GM19238 (cell line): ENCODE measurements around the gene MIEF1.
"Not testable (repeated sequence)": the region's sequence is repeated elsewhere in the genome, so short reads cannot be mapped to it uniquely, and the experiment has no call there.

Experiments used
- DNase-seq: peaks from one replicate; pipeline ENCODE4 v3.0.0; 2011; ENCODE audit warnings: low spot score; ENCODE audit not compliant: insufficient read length

MIEF1 gene

GRCh38 chr22:39512026-39512425 lies 9.9 kb downstream of the MIEF1 start:
- no peak for DNase-seq

- no peak for DNase-seq
These were observed 11.7 kb downstream of the MIEF1 start for GRCh38 chr22:39513791-39514190.

DNA sequence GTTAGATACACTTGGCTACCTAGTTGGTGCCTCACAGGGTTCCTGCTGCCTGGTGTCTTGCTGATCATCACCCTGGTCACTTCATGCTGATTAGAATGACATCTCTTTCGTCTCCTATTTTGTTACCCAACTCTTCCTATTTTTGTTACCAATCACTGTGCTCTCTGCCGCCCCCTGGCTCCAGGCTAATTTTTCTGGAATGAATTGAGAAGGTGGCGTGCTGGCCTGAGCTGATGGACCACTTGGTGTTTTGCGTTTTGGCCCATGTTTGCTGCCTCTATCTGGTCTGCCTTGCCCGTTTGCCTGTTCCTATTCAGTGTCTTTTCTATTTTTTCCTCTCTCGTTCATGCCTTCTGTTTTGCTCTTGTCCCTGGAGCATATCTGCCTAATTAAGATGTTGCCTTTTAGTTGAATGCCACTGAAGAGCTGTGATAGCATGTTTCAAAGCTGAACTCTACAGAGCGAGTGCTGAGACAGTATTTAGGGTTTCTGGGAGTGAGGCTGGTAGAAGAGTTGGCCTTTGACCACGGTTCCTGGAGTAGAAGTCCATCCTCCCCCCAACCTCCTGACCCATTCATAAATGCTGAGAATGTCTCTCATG lies 12.4 kb downstream of the MIEF1 start:
- DNase-seq: no peak

DNA sequence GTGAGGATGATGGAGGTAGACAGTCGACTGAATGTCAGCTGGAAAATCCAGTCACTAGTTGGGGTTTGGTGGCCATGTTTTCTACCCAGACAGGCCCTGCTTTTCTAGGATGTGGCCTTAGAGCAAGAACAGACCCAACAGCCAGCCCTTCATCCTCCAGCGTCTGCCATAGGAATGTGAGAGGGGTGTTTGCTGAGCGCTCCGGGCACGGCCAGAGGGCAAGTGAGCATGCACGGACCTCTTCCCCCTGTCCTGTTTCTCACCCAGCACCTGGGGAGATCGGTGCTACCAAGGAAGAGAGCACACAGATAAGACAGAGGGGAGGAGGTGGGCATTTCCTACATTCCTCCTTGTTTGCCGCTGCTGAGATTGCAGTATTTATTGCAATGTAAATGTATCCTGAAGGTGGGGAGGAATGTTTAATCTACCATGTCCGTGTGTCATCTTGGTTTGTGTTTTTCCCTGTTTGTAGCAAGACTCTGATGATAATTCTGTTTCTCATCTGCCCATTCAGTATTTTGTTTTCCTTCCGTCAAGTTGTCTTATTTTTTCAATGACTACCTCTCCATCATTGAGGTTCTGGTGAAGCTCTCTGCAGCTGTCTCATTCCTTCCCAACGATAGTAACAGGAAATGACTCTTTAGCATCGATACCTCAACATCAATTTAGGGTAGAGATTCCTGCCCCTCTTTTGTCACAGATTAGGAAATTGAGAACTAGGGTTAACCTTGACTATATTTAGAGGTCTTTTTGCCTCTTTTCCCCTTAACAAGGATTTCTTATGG lies 13.4 kb downstream of the MIEF1 start:
- no peak for DNase-seq

- no peak for DNase-seq
These were observed 15.4 kb downstream of the MIEF1 start for GRCh38 chr22:39517470-39517869.

DNA sequence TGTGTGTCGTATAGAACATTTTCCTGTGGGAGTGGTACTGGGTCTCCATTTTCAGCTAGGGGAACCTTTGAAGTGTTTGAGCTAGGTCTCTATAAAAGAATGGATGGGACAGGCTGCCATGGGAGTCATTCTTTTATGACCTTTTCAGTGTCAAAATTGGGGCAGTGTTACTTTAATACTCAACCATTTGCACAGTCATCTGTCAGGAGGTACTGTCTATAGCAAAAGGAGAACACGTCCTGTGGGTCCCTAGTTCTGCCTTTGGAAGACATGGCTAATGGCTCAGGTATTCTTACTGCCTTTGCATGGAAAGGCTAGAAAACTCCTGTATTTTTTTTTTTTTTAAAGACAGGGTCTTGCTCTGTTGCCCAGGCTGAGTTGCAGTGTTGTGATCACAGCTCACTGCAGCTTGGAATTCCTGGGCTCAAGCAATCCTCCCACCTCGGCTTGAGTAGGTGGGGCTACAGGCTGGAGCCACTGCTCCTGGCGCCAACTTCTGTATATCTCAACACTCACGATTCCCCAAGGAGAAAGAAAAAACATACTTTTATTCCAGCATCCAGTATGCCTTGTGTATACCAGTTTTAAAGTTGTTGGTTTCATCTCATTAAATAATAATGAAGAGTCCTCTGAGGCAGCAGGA lies 16.2 kb downstream of the MIEF1 start:
- DNase-seq: no peak

- DNase-seq: no peak
These were observed 17.0 kb downstream of the MIEF1 start for GRCh38 chr22:39518996-39519680.

- DNase-seq: peak; percentile 98
These were observed 17.7 kb downstream of the MIEF1 start for GRCh38 chr22:39519681-39520225.

GRCh38 chr22:39520226-39521105 lies 18.4 kb downstream of the MIEF1 start, which contains the start of gene ATF4:
ATF4 (plus strand) TSS chr22:39520562; CDS start chr22:39521446, 884 bp downstream.
- peak; percentile 63 for DNase-seq

DNA sequence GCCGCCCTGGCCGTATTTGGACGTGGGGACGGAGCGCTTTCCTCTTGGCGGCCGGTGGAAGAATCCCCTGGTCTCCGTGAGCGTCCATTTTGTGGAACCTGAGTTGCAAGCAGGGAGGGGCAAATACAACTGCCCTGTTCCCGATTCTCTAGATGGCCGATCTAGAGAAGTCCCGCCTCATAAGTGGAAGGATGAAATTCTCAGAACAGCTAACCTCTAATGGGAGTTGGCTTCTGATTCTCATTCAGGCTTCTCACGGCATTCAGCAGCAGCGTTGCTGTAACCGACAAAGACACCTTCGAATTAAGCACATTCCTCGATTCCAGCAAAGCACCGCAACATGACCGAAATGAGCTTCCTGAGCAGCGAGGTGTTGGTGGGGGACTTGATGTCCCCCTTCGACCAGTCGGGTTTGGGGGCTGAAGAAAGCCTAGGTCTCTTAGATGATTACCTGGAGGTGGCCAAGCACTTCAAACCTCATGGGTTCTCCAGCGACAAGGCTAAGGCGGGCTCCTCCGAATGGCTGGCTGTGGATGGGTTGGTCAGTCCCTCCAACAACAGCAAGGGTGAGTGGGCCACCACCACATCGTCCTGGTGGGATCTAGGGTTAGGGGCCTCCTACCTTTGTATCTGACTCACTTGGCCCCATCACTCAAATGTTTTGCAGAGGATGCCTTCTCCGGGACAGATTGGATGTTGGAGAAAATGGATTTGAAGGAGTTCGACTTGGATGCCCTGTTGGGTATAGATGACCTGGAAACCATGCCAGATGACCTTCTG lies 19.2 kb downstream of the MIEF1 start:
- DNase-seq: peak; percentile 63

GRCh38 chr22:39522091-39522490 lies 20.0 kb downstream of the MIEF1 start:
- DNase-seq: not testable (repeated sequence)

- DNase-seq: no peak
These were observed 20.6 kb downstream of the MIEF1 start for GRCh38 chr22:39522567-39523300.

DNA sequence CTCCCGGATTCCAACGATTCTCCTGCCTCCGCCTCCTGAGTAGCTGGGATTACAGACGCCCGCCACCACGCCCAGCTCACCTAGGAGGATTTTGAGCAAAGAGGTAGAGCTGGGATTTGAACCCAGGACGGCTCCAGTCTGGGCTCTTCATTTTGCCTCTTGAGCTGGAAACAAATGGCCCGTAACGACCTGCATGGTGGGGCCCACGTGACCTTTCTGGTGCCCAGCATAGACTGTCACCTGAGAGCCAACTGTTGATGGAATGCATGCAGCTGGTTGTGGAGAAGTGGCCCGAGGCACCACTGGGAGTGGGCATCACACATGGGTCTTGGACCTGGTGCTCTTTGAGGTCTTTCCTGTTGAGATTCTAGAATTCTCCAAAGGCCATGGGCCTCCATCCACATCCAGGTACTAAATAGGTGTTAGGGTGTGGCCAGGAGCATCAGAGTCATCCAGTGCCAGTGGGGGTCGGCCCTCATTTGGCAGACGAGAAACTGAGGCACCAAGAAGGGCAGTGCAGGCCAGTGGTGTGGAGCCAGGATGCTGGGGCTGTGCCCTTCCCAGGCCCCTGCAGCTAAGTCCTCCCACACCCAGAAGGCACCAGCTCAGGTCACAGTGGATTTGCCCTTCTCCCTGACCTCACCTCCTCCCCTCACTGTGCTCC lies 22.1 kb downstream of the MIEF1 start:
- no peak for DNase-seq

DNA sequence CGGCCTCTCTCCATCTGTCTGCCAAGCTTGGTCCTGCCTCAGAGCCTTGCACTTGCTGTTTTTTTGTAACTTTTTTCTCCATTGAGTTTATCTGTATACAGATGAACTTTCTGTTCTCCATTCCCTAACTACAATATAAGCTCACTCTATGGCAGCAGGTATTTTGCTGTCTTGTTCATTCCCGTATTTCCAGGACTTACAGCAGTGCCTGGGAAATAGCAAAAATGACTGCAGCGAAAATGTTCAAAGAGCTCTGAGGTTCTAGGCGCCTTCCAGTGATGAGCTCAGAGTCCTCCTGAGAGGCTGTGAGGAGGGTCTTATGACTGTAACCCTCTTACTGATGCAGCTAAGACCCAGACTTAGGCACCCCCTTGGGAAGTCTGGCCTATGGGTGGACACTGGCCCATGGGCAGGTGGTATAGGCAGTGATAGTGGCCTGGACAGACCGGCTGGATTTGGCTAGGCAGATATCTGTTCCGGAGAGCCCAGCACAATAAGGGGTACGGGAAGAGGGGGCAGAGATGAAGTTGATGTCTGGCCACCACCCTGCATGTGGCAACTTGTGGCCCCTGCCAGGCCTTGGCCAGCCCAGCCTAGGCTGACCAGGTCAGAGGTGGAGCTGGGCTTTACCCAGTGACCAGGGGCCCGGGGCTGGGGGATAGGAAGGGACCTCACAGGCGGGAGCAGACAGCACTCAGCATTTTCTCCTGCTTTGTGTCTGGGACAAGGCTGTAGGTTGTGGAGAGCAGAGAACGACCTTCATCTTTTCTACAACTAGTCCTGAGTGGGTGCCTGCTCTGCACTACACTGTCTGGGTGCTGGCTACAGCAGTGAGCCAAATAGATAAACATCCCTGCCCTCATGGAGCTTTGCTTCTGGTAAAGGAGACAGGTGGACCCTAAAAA lies 22.9 kb downstream of the MIEF1 start:
- DNase-seq: no peak

- DNase-seq: no peak
These were observed 23.5 kb downstream of the MIEF1 start for GRCh38 chr22:39525658-39525975.

GRCh38 chr22:39526736-39527171 lies 24.7 kb downstream of the MIEF1 start:
- no peak for DNase-seq

GRCh38 chr22:39527481-39527961 lies 25.4 kb downstream of the MIEF1 start:
- DNase-seq: no peak
